Endothelial cell of hepatic sinusoid (primary cell): ENCODE data around the gene RFX4.

ENCODE experiments used
- in situ Hi-C: cut with HindIII; loops from 2 replicates; pipeline ENCODE4 v1.10.0; 2017; ENCODE audit warnings: low sequenced_read_pairs

The RFX4 gene

DNA sequence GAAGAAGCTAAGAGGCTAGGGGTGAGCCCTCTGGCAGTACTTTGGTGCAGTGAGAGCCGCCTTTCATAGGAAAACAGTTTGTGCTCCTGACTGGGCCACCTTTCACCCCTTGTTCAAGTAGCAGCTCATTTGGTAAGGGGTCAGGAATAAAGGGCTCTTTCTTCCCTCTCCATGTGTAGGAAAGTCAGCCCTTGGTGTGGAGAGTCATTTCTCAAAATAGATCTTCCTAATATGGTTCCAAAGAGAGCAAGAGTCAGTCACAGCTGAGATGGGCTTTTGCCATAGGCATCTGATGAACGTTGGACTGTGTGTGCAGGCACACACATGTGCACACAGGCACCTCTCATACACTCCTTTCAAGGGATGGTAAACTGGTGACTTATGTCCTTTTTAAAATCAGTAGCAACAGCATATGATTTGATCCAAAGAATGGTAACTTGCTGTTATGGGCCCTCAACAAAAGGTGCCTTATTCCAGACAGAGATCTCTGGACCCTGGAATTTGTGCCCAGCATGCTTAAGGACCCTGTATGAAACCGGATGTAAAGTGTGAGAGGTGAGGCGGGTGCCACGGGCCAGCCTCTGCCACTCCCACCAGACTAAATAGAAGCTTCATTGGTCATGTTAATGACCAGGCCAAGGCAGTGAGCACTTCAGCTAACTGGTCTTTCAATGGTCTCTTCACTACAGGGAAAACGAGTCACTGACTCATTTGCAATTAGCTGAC lies 175.0 kb downstream of the RFX4 start:
- in situ Hi-C loops, result no loop called here

DNA sequence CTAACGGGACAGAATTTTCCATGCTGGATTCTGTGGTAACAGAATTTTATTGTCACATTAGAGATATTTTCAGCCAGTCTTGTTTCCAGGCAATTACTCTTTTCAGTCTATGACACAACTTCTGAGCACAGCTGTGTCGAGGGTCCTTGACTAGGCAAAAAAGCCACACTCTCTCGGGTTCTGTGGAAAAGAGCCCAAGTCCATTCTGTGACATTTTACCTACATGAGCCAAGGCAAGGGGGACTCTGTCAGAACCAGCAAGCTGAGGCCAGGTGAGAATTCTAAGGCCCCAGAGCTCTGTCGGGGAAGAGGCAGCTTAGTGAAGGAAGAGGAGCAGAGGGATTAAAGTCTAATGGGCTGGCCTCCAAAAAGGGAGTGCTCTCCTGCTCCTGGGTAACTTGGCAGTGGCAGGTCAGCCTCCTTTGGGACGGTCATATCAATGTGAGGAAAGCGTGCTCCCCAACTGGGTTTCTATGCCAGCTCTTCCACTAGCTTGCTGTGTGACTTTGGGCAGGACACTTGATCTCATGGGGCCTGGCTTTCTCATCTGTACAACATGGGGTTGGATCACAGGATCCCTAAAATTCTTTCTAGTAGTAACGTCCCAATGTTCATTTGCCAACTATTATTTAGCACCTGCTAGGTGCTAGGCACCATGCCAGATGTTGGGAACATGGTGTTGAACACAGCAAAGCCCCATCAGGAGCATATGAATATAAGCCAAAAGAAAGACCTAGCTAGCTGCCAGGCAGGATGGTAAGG lies 175.7 kb downstream of the RFX4 start:
- in situ Hi-C loops, result no loop called here

DNA sequence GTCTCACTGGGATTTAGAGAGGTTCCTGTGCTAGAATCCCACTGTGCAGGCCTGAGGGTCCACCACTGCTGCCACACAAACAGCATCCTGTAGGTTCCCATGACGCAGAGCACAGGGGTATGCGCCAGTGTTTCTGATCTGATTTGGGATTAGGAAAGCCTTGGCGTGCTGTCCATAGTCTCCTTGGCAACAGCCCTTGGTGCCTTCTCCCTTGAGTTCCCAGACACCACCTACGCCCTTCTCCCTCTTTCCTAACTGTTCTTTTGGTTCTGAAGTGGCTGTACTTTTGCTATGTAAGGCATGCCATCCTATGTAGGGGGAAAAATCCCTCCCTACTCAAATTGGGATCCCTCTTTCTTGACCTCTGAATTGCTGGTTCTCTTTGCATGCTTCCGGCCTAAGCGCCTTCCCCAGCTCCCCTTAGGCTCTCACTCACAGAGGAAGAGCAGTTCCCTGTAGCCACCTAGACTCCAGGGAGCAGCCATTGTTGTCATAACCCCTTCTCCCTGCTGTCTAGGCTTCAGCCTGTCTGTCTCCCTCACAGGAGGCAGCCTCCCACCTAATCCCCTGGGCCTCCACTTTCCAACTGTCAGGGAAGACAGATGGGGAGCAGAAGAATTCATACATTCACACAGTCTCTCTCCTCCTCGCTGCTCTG lies 176.9 kb downstream of the RFX4 start:
- in situ Hi-C loops, result no loop called here

DNA sequence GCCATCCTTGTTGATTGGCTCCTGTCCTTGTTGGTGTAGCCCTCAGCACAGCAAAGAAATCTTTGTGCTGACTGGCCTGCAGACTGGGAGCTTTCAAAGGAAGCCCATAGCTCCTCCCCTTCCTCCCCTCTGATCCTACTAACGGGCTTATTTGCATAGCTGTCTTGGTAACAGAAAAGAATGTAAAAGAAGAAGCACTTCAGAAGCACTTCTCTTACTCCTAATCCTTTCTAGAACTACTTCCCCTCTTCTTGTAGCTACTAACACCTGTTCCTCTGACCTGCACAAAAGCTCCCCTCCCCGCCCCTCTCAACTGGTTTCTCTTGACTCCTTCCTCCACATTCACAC lies 177.4 kb downstream of the RFX4 start:
- in situ Hi-C loops, result no loop called here

DNA sequence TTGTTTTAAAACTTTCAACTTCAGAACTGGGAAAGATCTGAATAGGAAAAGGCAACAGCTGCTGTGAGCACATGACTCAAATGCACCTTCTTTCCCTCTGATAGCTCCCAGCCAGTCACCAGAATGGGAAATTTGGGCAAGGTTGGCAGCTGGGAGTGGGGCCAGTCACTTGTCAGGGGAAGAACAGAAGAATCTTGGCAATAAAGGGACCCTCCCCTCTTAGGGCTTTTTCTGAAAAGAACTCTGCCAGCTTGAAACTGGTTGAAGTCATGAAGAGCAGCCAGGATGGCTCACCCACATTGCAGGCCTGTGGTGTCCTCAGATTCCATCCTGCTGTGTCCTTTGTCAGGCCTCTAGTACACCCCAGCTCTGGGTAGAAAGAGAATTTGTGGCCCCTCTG lies 181.4 kb downstream of the RFX4 start:
- in situ Hi-C loops, result no loop called here

DNA sequence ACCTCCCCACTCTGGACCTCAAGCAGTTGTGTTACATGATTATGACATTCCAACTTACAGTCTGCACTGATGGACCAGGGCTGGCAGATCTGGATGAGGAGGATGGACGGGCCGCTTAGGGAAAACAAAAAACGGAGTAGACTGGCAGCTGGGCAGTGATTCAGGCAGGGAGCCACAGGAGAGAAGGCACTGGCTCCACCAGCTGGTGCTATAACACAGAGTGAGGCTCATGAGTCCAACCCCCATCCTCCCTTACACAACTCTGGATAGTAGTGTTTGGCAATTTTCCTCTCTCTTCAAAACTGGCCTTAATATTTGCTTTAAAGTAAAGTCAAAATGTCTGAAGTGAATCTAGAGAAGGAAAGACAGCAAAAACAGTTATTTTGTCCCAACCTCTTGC lies 181.9 kb downstream of the RFX4 start:
- in situ Hi-C loops, result no loop called here

DNA sequence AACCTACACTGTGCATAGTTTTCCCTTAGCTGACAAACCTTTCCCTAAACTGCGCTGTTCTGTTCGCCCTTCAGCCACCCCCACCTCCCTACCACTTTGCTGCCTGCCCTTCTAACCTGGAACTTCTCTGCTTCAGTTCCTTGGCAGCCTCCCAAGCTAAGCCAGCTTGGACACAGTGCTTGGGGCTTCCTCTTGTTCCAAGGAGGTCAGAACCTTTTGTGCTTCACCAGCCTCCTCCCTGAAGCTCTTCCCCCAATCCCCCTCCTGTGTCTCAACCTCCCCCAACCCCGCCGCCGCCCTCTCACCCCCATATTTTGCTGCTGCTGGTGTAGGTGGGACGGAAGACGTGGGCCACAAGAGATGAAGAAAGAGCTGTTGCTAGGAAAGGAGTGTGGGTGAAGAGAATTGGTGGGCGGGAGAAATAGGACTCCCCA lies 183.6 kb downstream of the RFX4 start:
- in situ Hi-C loops, result no loop called here

DNA sequence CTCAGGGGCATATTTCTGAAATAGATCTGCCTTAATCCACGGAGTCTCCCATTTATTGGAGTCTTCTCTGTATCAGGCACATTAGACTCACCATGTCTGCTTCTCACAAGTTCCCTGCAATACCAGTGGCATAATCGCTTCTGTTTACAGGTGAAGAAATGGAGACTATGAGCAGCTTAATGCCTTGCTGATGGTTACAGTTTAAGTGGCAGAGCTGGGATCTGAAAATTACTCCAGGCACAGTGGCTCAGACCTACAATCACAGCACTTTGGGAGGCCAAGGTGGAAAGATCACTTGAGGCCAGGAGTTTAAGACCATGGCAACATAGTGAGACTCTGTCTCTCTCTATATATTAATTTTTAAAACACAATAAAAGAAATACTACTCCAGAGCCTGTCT lies 184.4 kb downstream of the RFX4 start:
- in situ Hi-C loops, result no loop called here

DNA sequence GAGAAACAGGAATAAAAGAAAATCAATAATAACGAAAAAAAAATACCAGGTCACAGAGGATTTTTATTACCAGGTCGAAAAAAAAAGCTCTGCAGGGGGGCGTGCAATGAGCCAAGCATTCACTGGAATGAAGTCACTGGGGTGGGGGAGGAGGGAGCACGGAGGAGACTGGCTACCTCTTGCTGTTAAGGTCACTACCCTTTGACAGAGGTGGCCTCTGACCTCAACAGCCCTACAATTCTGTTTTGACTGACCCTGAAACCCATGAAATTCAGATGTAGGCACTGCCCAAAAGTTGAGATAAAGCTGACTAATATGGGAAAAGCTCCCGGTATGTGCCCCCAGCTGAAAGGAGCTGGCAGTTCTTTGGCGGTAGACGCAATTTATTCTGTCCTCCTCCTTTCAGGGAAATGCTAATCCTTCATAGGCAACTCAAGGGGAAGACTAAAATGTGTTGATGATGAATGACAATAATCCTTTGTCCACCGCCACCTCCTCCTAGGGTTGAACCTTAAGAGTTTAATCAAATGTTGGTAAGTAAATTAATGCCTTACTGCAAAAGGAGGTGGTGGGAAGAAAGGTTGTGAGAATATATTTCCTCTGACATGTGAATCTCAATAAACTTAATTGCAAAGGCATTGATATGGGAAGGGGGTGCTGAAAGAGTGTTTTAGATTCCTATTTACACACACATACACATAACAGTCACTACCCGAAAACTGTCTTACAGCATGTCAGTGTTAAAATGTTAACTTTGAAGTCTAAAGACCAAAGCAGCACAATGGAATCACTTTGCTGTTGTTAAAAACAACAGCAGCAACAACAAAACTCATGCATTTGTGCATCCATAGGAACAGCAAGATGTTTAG lies 185.4 kb downstream of the RFX4 start:
- in situ Hi-C loops, result no loop called here

DNA sequence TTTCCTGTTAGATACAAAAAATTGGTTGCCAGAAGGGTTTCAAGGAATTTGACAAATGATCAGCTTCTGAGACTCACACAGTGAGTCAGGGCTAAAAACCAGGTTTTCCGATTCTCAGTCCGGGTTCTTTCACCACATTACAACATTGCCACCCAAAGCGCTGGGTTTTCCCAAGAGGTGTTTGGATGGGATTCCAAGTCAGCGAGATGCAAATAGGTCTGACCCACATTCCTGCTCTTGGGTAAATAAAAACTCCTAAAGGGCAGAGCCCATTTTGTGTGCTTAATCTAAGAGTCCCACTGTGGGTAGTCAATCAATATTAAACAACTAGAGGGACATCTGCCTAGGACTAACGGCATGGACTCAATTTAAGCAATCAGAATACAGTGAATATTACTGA lies 186.3 kb downstream of the RFX4 start:
- in situ Hi-C loops, result no loop called here

DNA sequence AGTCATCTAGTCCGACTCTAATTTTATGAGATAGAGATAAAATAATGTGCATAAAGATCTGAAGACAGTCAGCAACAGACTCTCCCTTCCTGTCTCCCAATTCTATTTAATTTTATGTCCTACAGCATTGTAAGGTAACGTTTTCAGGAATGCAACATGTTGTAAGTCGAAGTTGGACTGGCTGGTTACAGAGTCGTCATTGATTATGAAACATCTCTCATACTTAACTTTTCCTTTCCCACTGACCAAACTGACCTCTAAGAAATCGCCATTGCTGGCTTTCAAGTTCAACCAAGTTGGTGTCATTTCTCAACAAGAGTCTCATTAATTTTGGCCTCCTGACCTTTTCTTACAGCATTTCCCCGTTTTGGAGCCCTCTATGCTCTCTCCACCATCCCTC lies 186.7 kb downstream of the RFX4 start:
- in situ Hi-C loops, result no loop called here

DNA sequence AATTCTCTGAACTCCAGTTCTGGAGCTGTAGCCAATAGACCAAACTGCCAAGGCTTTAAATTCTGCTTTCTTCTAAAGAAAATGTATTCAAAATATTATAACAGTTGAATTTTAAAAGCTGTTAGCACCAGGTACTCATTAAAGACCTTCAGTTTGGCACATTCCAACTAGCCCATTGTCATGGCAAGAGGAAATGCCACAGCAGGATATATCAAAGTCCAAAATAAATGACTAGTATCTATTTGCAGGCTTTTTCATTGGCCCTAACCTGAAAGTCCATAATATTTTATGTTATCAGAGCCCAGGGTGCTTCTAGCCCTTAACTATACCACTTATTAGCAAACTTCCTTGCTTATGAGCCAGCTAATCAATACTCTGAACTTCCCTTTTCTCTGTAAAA lies 188.6 kb downstream of the RFX4 start:
- in situ Hi-C loops, result no loop called here

DNA sequence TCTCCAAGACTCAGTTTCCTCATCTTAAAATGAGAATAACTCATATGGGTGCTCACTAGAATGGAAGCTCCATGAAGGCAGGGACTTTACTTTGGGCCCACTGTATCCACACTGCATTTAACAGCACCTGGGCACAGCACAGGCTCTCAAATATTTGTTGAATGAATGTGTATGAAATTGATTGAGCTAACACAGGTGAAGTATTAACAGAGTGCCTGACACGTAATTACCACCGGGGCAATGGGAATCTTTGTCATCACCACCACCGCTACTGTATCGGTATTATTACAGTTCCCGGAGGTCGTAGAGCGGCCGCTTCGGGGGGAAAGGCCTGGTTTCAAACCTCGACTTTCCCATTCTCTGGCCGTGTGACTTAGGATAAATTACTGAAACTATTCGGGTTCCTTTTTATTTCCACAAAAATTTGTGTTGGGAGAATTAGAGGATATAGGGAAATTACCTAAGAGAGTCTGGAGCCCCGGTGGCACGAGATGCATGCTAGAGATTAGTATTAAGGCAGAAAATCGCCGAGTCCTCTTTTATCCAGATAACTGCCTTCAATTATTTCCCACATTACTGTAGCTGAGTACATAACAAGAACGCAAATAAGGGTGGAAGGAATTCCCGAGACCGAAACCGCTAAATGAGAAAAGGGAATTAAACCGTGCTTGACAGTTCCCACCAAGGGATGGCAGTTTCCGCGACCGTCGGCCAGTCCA lies 190.6 kb downstream of the RFX4 start:
- in situ Hi-C loops, result no loop called here

DNA sequence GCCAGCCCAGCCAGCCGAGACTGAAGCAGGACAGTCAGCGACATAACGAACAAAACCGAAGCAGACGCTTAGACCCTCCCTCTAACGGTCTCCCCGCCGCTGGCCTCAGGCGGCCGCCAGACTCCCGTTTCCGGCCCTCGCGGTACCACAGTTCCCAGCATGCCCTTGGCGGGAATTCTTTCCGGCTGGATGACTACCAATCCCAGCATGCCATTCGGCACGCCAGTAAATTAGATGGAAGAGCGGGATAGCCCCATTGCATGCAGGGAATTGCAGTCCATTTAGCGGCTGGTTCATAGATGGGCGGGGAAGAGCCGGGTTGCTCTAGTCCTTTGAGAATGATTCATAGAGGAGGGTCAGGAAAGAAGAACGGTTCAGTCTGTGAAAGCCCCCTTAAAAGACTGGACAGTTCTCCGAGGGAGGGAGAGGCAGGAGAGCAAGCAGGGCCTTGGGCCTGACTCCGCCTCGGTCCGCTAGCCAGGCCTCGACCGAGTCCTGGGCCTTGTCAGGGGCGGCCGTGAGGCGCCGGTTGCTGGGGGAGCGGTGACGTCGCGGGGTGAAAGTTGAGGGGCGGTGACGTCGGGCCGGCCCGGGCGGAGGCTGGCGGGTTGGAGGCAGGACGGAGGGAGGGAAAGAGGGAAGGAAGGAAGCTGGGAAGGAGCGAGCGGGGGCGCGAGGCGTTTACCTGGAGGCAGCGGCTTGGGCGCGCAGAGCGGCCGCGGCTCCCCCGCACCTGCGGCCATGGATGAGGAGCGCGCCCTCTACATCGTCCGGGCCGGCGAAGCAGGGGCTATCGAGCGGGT lies 191.4 kb downstream of the RFX4 start, which contains the start of gene RIC8B:
RIC8B (plus strand) TSS at position 678 of the 803 bp plus-strand sequence; CDS start at position 742, 64 bp downstream.
- in situ Hi-C loops, result no loop called here

DNA sequence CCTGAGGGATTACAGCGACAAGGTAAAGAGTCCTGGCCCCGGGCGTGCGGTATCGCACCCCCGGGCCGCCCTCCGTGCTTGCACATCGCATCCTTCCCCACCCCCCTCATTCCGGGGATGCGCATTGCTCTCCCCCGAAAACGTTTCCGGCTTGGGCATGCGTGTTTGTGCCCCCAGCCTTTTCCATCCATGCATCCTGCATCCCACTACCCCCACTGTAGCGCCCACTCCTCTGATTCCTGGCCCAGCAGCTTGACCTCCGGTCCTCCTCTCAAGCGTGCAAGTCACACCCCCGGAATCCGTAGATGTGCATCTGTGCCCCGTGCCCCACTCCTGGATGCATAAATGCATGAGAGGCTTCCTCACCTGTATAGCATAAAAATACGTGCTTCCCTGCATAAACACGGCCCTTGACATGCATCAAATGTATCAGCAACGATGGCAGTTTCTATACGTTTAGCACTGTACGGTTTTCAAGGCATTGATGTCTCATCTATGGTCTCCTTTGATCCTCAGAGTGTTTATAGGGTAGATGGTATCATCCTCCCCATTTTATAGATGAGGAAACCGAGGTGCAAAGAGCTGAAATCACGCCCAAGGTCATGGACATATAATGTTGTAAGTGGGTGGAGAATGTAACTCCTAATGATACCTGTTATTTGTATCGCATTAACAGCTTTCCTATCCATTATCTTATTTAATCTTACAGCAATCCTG lies 192.2 kb downstream of the RFX4 start:
- in situ Hi-C loops, result no loop called here

DNA sequence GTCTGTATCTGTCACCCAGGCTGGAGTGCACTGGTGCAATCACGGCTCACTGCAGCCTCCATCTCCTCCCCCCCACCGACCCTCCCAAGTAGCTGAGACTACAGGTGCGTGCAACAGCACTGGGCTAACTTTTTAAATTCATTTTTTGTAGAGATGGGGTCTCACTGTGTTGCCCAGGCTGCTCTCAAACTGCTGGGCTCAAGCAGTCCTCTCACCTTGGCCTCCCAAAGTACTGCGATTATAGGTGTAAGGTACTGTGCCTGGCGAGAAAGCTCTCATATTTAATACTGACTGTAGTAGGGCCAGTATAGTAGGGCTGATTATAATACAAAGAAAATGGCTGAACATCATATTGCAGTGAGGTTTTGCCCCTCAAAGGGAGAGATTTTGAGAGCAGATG lies 194.1 kb downstream of the RFX4 start:
- in situ Hi-C loops, result no loop called here

DNA sequence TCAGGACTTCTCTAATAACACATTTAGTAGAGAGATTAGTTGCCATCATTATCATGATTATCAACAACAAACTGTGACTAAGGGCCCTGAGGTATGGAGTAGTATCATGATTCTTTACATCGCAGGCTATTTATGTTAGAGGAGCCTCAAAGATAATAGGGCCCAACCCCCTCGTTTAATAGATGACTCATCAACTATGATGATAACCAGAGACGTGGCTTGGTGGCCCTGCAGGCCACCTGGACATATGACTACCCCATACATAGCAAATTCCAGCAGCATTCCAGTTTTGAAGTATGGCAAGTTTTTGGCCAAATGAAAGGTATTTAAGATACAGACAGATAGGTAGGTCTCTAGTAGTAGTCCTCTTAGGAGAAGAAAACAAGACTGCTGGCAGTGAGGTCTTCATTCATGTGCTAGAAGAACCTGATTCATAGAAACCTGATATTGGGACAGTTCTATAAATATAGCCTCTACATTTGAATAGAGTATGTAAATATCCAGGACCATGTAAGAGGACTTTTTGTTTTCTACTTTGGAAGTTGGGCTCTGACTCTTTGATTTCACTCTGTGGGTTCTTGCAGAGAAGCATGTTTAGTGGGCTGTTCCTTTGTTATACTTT lies 197.3 kb downstream of the RFX4 start:
- in situ Hi-C loops, result no loop called here

DNA sequence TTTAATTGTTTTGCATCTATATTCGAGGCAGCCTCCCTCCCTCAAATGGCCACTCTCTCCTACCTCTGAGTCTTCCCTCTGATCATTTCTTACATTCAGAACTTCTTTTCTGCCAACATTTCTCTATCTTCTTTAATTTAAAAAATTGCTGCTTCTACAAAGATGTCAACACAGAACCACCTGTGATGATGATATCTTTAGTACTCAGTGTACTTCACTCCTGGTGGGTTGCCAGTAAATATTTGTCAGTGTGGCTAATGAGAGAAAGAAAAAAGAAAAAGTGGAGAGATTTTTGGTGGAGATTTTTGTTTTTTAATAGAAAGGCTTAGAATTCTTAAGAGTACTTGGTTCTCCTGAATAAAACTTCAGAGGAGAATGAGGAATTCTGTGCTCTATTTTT lies 199.8 kb downstream of the RFX4 start:
- in situ Hi-C loops, result no loop called here

DNA sequence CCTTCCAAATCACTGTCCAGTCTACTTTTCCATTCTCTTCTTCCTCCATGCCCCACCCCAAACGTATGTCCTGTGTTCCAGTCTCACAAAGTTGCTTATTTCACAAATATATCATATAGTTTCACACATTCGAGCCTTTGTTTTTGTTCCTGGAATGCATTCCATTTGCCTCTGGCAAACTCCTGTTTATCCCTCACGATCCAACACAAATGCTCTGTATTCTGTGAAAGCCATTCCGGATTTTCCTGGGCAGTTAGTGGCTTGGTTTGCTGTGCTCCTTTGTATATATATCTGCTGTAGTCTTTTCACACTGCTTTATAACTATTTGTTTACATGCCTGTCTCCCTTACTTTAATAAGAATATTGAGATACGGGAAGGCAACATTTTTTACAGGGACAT lies 200.7 kb downstream of the RFX4 start:
- in situ Hi-C loops, result no loop called here
